ENCODE measurements around the gene SNAPC2.
"Not testable (repeated sequence)": the region's sequence is repeated elsewhere in the genome, so short reads cannot be mapped to it uniquely, and the experiment has no call there.

The SNAPC2 gene

DNA sequence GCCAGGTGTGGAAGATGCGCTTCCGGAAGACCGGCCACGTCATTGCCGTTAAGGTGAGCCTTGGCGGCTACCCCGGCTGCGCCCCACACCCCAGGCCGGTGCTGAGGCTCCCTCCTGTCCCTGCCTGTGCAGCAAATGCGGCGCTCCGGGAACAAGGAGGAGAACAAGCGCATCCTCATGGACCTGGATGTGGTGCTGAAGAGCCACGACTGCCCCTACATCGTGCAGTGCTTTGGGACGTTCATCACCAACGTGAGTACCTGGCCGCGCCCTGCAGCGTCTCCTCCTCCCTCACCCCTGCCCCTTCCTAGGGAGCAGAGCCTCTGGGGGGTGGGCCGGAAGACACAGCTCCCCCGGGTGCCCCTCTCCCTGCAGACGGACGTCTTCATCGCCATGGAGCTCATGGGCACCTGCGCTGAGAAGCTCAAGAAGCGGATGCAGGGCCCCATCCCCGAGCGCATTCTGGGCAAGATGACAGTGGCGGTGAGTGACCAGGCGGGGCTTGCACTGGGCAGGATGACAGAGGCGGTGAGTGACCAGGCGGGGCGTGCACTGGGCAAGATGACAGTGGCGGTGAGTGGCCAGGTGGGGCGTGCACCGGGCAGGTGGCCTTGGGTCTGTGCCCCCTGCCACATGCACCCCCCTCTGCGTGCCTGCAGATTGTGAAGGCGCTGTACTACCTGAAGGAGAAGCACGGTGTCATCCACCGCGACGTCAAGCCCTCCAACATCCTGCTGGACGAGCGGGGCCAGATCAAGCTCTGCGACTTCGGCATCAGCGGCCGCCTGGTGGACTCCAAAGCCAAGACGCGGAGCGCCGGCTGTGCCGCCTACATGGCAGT lies 9.6 kb upstream of the SNAPC2 start:
- no peak for DNase-seq

DNA sequence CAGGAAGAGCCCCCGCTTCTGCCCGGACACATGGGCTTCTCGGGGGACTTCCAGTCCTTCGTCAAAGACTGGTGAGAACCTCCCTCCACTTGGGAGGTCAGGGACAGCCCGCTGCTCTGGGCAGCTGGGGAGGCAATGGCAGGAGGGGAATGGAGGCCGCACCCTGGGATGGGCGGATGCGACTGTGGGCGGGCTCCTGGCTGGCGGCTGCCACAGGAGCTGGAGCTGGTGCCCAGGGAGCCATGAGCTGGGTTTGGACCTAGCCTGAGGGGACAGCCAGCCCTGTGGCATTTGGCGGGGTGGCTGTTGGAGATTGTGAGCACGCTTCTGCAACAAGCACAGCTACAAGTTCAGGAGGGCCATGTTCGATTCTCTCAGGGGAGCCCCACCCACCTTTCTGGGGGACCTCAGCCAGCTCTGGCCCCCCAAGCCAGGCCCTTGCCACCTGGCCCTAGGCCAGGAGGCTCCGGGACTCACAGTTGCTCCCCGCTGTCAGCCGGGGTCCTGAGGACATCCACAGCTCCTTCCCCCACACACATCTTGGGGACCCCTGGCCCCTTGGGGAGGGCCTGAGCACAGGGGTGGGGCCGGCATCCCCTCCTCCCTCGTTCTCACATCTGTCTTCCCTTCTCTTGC lies 8.5 kb upstream of the SNAPC2 start:
- DNase-seq = no peak

DNA sequence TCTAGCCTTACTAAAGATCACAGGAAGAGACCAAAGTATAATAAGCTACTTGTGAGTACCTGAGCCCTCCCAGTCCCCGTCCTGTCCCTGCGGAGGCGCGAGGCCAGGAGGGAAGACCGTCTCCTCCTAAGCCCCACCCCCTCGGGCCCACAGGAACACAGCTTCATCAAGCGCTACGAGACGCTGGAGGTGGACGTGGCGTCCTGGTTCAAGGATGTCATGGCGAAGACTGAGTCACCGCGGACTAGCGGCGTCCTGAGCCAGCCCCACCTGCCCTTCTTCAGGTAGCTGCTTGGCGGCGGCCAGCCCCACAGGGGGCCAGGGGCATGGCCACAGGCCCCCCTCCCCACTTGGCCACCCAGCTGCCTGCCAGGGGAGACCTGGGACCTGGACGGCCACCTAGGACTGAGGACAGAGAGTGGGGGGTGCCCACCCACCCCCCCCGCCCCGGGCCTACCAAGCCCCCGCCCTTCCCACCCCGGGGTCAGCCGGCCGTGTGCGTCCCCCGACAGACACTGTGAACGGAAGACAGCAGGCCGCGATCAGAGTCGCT lies 7.9 kb upstream of the SNAPC2 start:
- DNase-seq = no peak

DNA sequence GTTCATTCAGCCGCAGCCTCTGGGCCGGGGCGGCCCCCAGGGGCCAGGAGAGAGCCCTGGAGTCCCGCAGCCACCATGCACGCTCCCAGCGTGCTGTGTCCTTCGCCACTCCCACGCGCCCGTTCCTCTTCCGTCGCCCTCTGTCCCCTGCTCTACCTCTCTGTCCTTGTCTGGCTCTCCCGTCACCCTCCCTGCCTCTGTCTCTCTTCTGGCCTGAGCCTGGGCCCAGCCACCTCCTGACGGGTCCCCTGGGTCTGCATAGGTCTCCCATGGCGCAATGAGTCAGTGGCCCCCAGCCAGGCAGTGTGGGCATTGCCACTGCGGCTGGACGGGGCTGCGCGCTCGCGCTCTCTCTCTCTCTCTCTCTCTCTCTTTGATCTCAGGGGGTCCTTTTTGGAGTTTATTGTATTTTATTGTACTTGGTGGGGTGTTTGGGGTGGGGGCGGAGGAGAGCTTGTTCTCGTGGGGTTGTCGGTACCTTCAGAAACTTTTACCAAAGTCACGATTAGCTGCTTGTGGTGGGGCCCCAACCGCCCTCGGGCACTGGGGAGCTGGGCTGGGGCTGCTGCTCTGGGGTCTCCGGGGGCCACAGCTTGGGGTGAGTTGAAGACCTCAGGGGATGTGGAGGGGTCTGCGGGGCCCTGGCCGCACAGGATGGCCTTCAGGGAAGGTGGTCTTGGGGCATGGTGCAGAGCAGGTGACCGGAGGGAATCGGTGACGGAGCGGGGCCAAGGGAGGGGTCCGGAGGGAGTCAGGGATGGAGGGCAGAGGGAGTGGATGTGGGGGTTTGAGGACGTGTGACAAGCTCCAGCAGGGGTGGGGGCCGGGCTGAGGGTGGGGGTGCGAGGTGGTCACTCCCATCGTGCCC lies 7.2 kb upstream of the SNAPC2 start:
- DNase-seq = no peak

DNA sequence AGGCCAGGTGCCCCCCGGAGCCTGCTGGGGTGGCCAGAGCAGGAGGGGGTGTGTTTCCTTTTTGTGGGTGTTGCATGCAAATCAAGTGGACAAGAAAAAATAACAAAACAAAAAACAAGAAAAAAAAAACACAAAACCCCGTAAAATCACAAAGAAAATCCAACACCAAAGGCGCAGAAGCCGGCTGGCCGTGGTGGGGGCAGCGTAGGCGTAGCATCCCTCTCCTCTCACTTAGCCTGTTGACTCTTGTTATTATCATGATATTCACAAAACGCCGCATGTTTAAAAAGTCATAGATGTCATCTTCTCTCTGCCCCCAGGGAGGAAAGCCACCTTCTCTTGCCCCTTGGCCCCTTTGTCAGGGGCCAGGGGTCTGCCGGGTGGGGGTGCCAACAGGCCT lies 6.5 kb upstream of the SNAPC2 start:
- DNase-seq = no peak

DNA sequence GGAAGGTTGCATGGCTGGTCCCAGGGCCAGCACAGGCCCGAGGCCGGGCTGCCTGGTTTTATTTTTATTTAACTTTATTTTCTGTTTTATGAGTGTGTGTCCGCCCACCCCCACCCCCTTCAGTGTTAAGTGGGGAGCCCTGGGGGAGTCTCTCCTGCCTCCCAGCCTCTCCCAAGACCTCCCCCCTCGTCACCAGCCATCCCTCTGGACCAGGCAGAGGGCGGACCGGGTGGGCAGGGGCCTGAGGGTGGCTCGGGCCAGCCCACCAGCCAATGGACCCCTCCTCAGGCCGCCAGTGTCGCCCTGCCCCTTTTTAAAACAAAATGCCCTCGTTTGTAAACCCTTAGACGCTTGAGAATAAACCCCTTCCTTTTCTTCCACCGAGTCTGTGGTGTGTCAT lies 6.0 kb upstream of the SNAPC2 start:
- no peak for DNase-seq

DNA sequence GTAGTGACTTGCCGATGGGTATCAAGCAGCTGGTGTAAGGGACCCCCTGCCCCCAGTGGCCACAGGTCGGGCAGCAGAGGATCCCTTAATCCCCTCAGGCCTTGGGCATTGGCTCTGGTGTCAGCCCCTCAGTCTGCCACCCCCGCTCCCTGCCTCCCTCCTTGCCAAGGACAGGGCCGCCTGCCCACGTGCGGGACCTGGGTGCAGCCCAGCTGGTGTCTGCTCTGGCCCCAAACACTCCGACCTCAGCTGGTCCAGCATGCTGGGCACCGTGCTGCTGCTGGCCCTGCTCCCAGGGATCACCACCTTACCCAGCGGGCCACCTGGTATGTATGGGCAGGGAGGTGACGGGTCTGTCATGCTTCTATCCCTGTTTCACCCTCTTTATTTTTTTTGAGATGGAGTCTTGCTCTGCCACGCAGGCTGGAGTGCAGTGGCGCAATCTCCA lies 5.5 kb upstream of the SNAPC2 start, which contains the start of gene TGFBR3L:
Gene TGFBR3L (plus strand): TSS at position 233 of the 448 bp plus-strand sequence.
- DNase-seq = no peak

DNA sequence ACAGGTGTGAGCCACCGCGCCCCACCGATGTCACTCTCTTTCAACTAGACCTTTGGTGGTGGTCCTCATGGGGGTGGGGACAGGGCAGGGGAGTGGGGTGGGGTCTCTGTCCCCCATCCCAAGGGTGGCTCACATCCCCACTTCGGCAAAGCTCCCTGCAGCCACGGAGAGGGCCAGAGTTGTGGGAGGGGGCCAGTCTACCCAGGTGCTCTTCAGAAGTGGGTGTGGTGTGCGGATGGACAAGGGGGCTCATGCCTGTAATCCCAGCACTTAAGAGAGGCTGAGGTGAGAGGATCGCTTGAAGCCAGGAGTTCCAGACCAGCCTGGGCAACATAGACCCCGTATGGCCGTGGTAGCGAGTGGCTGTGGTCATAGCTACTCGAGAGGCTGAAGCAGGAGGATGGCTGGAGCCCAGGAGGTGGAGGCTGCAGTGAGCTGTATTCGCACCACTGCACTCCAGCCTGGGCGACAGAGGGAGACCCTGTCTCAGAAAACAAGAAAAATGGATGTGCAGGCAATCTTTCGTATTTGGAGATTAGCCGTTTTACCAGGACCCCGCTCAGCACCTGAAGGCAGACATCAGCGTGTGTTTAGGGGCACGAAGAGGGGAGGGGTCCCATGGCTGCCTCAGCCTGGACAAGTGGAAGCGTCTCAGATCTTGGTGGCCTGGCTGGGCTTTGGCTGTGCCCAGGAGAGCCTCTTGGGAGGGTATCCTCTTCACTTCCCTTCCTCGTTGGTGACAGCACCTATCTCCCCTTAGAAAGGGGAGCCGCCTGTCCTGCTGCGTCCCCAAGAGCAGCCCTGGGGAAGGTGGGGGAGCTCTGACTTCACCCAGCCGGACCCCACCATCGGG lies 4.7 kb upstream of the SNAPC2 start:
- DNase-seq = no peak

DNA sequence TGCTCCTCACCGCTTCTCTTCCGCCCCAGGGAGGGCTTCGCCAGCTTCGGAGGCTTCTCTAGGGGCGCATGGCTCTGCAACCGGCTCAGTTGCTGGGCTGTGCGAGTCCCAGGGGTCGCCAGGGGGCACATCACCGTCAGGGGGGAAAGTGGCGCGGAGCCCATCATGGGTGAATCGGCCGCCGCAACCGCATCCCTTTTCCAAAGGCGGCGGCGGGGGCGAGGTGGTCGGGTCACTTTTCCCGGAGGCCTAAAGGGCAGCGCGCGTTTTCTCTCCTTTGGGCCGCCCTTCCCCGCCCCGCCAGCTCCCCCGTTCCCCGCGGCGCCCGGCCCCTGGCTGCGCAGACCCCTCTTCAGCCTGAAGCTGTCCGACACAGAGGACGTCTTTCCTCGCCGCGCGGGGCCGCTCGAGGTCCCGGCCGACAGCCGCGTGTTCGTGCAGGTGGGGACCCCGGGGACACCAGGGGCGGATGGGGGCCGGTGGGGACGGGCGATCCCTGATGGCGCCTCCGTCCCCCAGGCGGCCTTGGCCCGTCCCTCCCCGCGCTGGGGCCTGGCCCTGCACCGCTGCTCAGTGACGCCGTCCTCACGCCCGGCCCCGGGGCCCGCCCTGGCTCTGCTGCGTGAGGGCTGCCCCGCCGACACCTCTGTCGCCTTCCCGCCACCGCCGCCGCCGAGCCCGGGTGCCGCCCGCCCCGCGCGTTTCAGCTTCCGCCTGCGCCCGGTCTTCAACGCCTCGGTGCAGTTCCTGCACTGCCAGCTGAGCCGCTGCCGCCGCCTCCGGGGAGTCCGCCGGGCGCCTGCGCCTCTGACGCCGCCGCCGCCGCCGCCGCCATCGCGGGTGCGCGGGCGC lies 3.8 kb upstream of the SNAPC2 start:
- DNase-seq = peak; percentile 59

DNA sequence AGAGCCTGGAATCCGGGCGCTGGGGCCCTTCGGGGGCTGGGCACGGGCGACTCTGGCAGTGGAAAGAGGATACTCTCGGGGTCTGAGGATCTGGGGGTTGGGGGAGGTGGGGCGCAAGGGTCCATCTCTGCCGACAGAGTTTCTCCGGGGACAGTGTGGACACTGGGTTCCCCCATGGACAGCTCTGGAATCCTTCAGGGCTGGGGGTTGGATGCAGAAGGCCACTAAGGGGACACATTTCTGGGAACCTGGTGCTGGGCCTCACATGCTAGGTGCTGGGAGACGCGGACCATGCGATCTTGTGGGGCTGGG lies 3.2 kb upstream of the SNAPC2 start:
- no peak for DNase-seq

DNA sequence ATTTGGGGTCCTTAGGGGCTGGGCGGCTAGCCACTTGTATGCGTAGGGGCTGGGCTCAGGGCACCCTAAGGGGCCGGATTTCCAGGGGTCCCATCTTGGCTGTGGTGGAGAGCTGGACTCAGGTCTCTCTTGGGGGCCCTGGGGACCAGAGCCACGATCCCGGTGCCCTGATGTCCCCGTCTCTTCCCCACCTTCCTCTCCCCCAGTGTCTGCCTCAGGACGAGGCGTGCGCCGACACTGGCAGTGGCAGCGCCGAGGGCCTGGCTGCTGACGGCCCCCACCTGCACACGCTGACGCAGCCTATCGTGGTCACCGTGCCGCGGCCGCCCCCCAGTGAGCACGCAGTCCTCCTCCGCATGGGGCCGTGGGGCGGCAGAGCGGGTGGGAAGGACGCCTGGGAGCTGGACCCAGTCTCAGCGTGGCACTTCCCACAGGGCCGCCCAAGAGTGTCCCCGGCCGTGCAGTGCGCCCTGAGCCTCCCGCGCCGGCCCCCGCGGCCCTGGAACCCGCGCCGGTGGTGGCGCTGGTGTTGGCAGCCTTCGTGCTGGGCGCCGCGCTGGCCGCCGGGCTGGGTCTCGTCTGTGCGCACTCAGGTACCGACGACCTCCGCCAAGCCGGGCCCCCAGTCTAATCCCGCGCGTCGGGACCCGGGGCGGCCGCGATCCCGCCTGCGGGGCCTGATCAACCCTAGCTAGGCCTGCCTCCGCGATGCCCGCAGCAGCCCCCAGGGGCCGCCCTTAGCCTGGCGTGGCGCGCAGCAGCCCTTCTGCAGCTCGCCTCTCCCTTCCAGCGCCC lies 2.7 kb upstream of the SNAPC2 start:
- peak; percentile 69 for DNase-seq

DNA sequence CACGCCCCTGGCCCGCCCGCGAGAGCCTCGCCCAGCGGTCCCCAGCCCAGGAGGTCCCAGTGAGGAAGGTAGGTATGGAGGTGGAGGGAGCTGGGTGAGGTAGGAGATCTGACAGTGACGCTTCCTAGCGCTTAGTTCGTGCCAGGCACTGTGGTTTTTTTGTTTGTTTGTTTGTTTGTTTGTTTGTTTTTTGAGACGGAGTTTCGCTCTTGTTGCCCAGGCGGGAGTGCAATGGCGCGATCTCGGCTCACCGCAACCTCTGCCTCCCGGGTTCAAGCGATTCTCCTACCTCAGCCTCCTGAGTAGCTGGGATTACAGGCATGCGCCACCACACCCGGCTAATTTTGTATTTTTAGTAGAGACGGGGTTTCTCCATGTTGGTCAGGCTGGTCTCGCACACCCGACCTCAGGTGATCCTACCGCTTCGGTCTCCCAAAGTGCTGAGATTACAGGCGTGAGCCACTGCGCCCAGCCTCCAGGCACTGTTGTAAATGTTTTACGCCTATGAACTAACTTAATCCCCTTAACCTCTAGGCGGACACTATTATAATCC lies 2.0 kb upstream of the SNAPC2 start:
- DNase-seq = not testable (repeated sequence)

DNA sequence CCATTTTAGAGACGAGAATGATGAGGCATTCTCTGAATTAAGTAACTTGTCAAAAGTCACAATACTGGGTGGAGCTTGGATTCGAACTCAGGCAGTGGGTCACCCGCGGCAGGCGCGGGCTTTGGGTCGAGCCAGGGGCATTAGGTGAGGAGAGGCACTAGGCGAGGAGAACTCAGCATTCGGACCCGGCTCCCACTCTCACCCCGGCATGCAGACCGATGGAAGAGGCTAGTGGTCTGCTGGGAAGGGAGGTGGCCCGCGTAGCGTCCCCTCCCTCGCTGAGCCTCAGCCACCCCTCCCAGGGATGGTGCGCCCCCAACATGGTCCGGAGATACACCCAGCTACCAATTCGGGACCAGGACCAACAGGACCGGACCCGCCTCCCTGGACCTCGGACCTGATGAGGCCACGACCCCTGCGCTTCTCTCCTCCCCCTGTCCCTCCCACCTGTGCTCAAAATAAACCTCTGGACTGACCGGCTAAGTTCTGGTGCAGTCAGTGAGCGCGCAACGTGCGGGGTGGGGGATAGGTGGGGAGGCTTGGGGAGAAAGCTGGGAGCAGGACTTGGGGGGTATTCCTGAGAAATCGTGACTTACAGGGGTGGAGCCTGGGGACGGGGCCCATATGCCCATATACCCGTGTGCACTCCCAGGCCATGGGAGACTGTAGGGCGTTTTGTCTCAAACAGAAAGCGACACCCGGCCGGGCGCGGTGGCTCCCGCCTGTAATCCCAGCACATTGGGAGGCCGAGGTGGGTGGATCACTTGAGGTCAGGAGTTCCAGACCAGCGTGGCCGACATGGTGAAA lies 1.3 kb upstream of the SNAPC2 start:
- no peak for DNase-seq

DNA sequence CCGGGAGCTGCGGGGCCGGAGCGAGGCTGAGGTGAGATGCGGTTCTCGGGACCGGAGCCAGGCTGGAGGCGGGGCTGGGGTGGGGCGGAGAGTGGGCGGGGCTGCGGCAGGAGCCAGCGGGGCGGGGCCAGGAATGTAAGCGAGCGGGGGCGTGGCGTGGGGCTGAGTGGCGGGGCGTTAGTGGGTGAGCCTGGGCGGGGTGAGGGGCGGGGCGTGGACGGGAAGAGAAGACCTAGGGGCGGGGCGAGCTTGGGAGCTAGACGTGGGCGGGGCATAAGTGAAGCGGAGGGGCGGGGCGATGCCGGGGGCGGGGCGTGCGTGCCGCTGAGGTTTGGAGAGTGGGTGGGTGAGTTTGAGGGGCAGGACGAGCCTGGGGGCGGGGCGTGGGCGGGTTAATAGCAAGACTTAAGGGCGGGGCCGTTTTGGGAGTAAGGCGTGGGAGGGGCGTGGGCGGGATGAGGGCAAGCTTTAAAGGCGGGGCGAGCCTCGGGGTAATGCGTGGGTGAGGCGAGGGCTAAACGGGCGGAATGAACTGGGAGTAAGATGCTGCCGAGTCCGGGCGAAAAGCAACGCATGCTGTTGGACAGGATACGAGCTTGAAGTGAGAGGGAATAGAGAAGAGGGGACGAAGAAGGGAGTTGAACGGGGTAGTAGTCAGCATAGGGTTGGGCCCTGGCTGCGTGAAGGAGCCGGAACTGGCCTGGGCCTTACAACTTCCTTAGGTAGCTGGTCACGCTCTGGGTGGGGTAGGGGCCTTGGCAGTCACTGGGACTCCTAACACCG lies 572 bp downstream of the SNAPC2 start:
- DNase-seq = peak; percentile 99

DNA sequence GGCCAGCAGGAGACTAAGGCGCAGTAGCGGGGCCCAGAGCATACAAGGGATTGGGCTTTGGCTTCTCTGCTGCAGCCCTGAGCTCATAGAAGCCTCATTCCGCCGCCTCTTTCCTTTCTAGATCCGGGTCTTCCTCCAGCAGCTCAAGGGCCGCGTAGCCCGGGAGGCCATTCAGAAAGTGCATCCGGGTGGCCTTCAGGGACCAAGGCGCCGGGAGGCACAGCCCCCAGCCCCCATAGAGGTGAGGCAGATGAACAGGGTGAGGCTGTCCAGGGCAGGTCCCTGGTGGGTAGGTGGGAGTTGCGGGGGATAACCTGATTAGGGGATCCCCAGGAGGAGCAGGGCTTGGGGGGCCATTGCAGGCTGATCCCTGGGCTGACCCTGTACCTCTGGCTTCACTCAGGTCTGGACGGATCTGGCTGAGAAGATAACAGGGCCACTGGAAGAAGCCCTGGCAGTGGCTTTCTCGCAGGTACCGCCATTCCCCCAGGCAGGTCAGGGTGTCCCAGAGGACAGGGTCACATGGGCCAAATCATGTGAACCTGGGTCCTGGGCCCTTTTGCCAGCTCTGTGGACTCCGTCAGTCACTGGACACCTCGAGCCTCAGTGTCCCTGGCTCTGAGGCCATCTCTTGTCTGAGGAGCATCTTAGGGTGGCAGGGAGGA lies 1.3 kb downstream of the SNAPC2 start:
- DNase-seq = no peak

DNA sequence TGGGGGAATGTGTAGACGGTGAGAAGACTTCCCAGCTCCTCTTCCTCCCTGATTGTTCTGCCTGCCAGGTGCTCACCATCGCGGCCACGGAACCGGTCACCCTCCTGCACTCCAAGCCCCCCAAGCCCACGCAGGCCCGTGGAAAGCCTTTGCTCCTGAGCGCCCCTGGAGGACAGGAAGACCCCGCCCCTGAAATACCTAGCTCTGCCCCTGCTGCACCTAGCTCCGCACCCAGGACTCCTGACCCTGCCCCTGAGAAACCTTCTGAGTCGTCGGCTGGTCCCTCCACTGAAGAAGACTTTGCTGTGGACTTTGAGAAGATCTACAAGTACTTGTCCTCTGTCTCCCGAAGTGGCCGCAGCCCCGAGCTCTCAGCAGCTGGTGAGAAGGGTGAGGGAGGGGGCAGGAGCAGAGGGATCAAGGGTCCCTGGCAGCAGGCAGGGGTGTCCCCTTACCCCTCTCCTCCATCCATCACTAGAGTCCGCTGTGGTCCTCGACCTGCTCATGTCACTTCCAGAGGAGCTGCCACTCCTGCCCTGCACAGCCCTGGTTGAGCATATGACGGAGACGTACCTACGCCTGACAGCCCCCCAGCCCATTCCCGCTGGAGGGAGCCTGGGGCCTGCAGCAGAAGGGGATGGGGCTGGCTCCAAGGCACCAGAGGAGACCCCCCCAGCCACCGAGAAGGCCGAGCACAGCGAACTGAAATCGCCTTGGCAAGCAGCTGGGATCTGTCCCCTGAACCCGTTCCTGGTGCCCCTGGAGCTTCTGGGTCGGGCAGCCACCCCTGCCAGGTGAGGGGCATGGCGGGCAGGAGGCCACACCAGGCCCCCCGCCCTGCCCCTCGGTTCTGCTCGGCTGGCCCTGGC lies 2.1 kb downstream of the SNAPC2 start:
- DNase-seq = no peak

DNA sequence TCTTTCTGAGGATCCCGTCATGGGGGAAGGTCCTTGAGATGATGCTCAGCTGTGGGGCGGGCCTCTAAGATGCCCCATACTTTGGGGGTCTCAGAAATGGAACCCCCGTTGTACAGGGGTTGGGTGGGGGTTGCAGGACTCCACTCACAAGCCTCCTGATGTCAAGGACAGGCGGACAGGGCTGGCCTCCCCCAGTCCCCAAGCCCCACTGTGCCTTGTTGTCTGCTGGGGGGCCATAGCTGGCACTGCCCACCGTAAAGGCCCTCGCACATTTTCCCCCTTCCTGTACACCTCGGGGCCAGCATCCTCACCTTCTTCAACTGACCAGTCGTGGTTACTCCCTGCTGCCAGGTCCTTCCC lies 2.7 kb downstream of the SNAPC2 start:
- DNase-seq = no peak
